Sigmoid colon (tissue), 4 donors: ENCODE measurements around the gene WNT11.

Experiments
- POLR2A ChIP-seq, 2 donors: fragments of 450-650 bp; IDR thresholded peaks; one replicate each; pipeline ENCODE4 v1.6.1; 2016; ENCODE audit warnings: antibody characterized with exemption in 2 of 2, mild to moderate bottlenecking in 2 of 2, moderate library complexity in 2 of 2
- POLR2AphosphoS5 ChIP-seq, 4 donors: sonication (generic); formaldehyde crosslinking; IDR thresholded peaks; one replicate each; pipeline ENCODE4 v1.6.1; 2017; ENCODE audit warnings: antibody characterized with exemption in 4 of 4
- TF ChIP-seq, protein P1 (sequence below), 4 experiments: fragments of 450-650 bp in 3 of 4; fragments of 200-600 bp in 1 of 4; IDR thresholded peaks; one replicate each; pipeline ENCODE4 v1.5.1; 2016 to 2019; ENCODE audit warnings: antibody characterized with exemption in 4 of 4, mild to moderate bottlenecking in 3 of 4, moderate library complexity in 2 of 4

DNA sequence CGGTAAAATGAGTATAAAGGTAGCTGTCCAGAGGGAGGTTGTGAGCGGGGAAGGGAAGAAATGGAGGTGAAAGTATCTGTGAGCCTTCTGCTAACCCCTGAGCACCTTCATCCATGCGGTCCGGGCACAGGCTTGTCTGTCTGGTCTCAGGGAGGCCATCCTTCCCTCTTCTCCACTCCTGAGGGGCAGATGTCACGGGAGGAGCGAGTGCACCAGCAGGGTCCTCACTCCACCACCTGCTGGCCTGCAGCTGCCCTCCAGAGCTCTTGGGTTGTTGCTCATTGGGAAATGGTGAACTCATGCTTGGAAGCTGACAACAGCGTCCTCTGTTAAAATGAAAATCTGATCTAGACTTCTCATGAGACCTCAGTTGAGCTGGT, 33.8 kb upstream of the WNT11 start:
- TF ChIP-seq, protein P1, sequence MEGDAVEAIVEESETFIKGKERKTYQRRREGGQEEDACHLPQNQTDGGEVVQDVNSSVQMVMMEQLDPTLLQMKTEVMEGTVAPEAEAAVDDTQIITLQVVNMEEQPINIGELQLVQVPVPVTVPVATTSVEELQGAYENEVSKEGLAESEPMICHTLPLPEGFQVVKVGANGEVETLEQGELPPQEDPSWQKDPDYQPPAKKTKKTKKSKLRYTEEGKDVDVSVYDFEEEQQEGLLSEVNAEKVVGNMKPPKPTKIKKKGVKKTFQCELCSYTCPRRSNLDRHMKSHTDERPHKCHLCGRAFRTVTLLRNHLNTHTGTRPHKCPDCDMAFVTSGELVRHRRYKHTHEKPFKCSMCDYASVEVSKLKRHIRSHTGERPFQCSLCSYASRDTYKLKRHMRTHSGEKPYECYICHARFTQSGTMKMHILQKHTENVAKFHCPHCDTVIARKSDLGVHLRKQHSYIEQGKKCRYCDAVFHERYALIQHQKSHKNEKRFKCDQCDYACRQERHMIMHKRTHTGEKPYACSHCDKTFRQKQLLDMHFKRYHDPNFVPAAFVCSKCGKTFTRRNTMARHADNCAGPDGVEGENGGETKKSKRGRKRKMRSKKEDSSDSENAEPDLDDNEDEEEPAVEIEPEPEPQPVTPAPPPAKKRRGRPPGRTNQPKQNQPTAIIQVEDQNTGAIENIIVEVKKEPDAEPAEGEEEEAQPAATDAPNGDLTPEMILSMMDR (IDR thresholded peaks at IDR 0.05): no peak
- TF ChIP-seq POLR2AphosphoS5 (IDR thresholded peaks at IDR 0.05) (no peak), POLR2A (IDR thresholded peaks at IDR 0.05) (no peak)
